ENCODE data around the gene RDX. TPM values are rescaled to one million over a fixed set of nuclear protein-coding genes. Genes with fewer than 3 reads are reported as not detected.

The RDX gene
- total and polyA plus RNA-seq, 2 of the 4 experiments (the other 2 are of a cell fraction), result 61.1 to 72.4 TPM

DNA sequence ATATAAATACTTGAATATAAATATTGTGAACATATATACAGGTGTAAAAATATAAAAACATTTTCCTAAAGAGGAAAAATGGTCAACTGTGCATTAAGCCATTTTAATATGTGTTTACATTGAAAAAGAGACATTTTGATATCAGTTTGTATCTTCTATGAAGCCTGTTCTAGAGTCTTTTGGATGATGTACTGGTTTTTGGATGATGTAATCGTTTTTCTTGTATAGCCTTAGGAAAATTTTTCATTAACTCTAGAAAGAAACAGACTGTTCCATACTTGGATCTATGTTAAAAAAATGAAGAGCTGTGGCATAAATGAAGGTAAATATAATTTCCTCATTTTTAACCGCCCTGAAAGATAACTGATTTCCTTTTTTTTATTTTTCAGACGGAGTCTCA lies 39.6 kb upstream of the RDX start:
- Histone ChIP-seq H2AK9ac (replicated peaks; ENCODE audit: low read depth, low read length, poor library complexity) (no peak overlapping the region), H3K36me3 (ENCODE audit: control insufficient read depth, insufficient read depth, low read length) (no peaks in the 10 kb centered on the region), H2BK120ac (ENCODE audit: low read depth, low read length) (no peak overlapping the region), H2BK15ac (ENCODE audit: low read depth, low read length) (no peak overlapping the region), H4K20me1 (ENCODE audit: insufficient read depth, low read length) (no peaks in the 10 kb centered on the region), H3K4ac (ENCODE audit: low read depth, low read length) (no peak overlapping the region), H3K56ac (ENCODE audit: extremely low read depth, insufficient read depth, low read length) (no peak overlapping the region), H3K4me2 (ENCODE audit: low read depth, low read length) (no peak overlapping the region), H2BK5ac (ENCODE audit: low read depth, low read length, poor library complexity, severe bottlenecking) (no peak overlapping the region), H3K9me3 (ENCODE audit: control insufficient read depth, insufficient read depth, low read length) (no peaks in the 10 kb centered on the region), H3K18ac (ENCODE audit: low read depth, low read length) (no peak overlapping the region), H4K5ac (ENCODE audit: low read depth, low read length) (no peak overlapping the region), H3K9me1 (ENCODE audit: insufficient read depth, low read length) (no peaks in the 10 kb centered on the region), H3K27me3 (ENCODE audit: control insufficient read depth, insufficient read depth, low read length) (no peaks in the 10 kb centered on the region), H2AFZ (replicated peaks; ENCODE audit: low read length, poor library complexity) (no peak overlapping the region), H3K9ac (ENCODE audit: low read depth, low read length) (no peak overlapping the region), H4K91ac (ENCODE audit: insufficient read depth, low read depth, low read length) (no peak overlapping the region), H3K4me1 (ENCODE audit: control insufficient read depth, insufficient read depth, low read length) (no peaks in the 10 kb centered on the region), H2AK5ac (ENCODE audit: low read depth, low read length) (no peak overlapping the region), H3K79me1 (ENCODE audit: low read depth in 1 of 2, low read length in 2 of 2) (no peaks in the 10 kb centered on the region), H3K14ac (replicated peaks; ENCODE audit: low read depth, low read length) (no peak overlapping the region), H3K4me3 (ENCODE audit: insufficient read depth, low read depth, low read length) (no peak overlapping the region), H2BK20ac (ENCODE audit: low read depth, low read length) (no peak overlapping the region), H3K27ac (ENCODE audit: insufficient read depth, low read length) (no peak overlapping the region), H3K23ac (ENCODE audit: low read depth, low read length) (no peak overlapping the region), H4K8ac (ENCODE audit: low read depth in 2 of 2, low read length in 2 of 2) (no peak overlapping the region)
- intact Hi-C loops (cut with micrococcal nuclease), result no loop called here
- BruUV-seq (replicated peaks), result no TSS peak
- ChIA-PET CTCF (no interaction called here), POLR2A (ENCODE audit: unreplicated experiment) (no interaction called here)
- DNase-seq (no peak), ATAC-seq (ENCODE audit: low read depth) (no peak)
- dilution Hi-C loops (cut with HindIII; ENCODE audit: low sequenced_read_pairs, unreplicated experiment), result no loop called here
- TF ChIP-seq RAD21 (IDR thresholded peaks at IDR 0.05; ENCODE audit: low read length) (no peak), FOS (IDR thresholded peaks at IDR 0.05; ENCODE audit: low read depth, low read length) (no peak)
- in situ Hi-C loops (cut with MboI; ENCODE audit: low sequenced_read_pairs), result no loop called here
- no CpG with 5 or more reads among the region's 3 CpGs for WGBS, 2 experiments (ENCODE audit: extremely low coverage in 2 of 2, insufficient read length in 1 of 2)
